Osteocyte (in vitro differentiated cells): ENCODE measurements around the gene TRIM8. TPM values are rescaled to one million over a fixed set of nuclear protein-coding genes. Genes with fewer than 3 reads are reported as not detected.
A peak's percentile ranks its signal among the peaks of the same experiment; 100 is the strongest.

Source experiments
- DNase-seq: peaks from one replicate; pipeline ENCODE4 v3.0.0; 2021; ENCODE audit warnings: mixed read lengths; ENCODE audit not compliant: unreplicated experiment; ENCODE audit errors: extremely low spot score
- H3K27ac Mint-ChIP-seq: one replicate; pipeline ENCODE4 v1.8.0; 2021; ENCODE audit warnings: mild to moderate bottlenecking, mixed read lengths; ENCODE audit not compliant: unreplicated experiment
- H3K27me3 Mint-ChIP-seq: one replicate; pipeline ENCODE4 v1.8.0; 2021; ENCODE audit warnings: mixed read lengths; ENCODE audit not compliant: unreplicated experiment
- H3K36me3 Mint-ChIP-seq: one replicate; pipeline ENCODE4 v1.8.0; 2021; ENCODE audit warnings: mixed read lengths; ENCODE audit not compliant: unreplicated experiment
- H3K4me1 Mint-ChIP-seq: one replicate; pipeline ENCODE4 v1.8.0; 2021; ENCODE audit warnings: mixed read lengths; ENCODE audit not compliant: unreplicated experiment
- H3K4me3 Mint-ChIP-seq: one replicate; pipeline ENCODE4 v1.8.0; 2021; ENCODE audit warnings: mild to moderate bottlenecking, moderate library complexity, mixed read lengths; ENCODE audit not compliant: unreplicated experiment
- H3K9me3 Mint-ChIP-seq: one replicate; pipeline ENCODE4 v1.8.0; 2021; ENCODE audit warnings: mixed read lengths; ENCODE audit not compliant: unreplicated experiment
- CTCF ChIP-seq: fragments of 200-600 bp; sonication (generic); IDR thresholded peaks from 2 replicates; pipeline ENCODE4 v1.5.0; 2021; ENCODE audit warnings: antibody characterized with exemption, mild to moderate bottlenecking, moderate library complexity
- total RNA-seq: library from RNA; stranded (reverse); gene quantifications from 2 replicates; pipeline ENCODE4 v1.2.1, GENCODE V29; 2021

TRIM8 gene
- total RNA-seq, 1 donor from 2014 or later, result 63.9 TPM

- peaks cover 7% of the 10 kb centered on the region for H3K36me3 Mint-ChIP-seq
- no peak for TF ChIP-seq CTCF
- no peaks in the 10 kb centered on the region for H3K9me3 Mint-ChIP-seq
- H3K27ac Mint-ChIP-seq, result no peak overlapping the region
- no peak overlapping the region for H3K4me3 Mint-ChIP-seq
- no peak for DNase-seq
- H3K4me1 Mint-ChIP-seq, result no peaks in the 10 kb centered on the region
- no peaks in the 10 kb centered on the region for H3K27me3 Mint-ChIP-seq
Observed at GRCh38 chr10:102614888-102615287, 29.4 kb upstream of the TRIM8 start.

GRCh38 chr10:102615361-102615760 lies 28.9 kb upstream of the TRIM8 start:
- H3K36me3 Mint-ChIP-seq, result peaks cover 7% of the 10 kb centered on the region
- no peak for DNase-seq
- H3K4me3 Mint-ChIP-seq, result no peak overlapping the region
- no peaks in the 10 kb centered on the region for H3K4me1 Mint-ChIP-seq
- no peaks in the 10 kb centered on the region for H3K27me3 Mint-ChIP-seq
- no peaks in the 10 kb centered on the region for H3K9me3 Mint-ChIP-seq
- no peak overlapping the region for H3K27ac Mint-ChIP-seq
- TF ChIP-seq CTCF, result peak; percentile 41

DNA sequence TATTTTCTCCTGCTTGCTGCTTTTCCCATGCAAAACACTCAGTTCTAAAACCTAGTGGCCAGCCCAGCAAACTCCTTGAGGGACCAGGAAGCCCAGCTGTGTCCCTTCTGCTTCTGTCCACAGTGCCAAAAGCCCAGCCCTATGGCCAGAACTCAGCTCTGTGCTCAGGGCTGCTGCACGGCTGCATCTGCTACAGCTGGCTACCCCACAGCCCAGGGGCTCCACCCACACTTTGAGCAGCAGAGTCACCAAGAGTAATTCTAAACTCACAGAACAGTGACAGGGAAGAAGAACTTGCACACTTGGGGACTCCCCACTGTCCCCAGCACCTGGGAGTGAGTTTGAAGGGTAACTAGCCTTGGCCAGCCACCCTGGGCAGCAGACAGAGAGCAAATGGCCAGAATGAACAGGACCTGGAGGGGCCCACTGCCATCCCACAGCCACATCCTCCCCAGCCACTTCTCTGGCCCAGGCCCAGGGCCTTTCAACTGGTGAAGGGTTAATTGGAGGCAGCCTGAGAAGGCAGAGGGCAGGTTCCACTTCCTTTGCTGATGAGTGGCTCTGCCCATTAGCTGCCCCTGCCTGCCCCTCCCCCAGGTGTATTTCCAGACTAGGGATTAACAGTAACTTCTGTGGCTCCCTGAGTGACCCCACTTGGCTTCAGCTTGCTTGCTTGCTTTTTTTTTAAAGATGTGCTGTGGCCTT lies 28.1 kb upstream of the TRIM8 start:
- peaks cover 7% of the 10 kb centered on the region for H3K36me3 Mint-ChIP-seq
- no peaks in the 10 kb centered on the region for H3K27me3 Mint-ChIP-seq
- no peak for TF ChIP-seq CTCF
- no peak overlapping the region for H3K4me3 Mint-ChIP-seq
- no peak overlapping the region for H3K27ac Mint-ChIP-seq
- no peaks in the 10 kb centered on the region for H3K9me3 Mint-ChIP-seq
- no peak for DNase-seq
- H3K4me1 Mint-ChIP-seq, result peaks cover 8% of the 10 kb centered on the region

GRCh38 chr10:102617041-102617440 lies 27.2 kb upstream of the TRIM8 start:
- no peak for TF ChIP-seq CTCF
- Mint-ChIP-seq H3K4me1 (peaks cover 9% of the 10 kb centered on the region), H3K9me3 (no peaks in the 10 kb centered on the region), H3K27me3 (no peaks in the 10 kb centered on the region), H3K27ac (no peak overlapping the region), H3K36me3 (peaks cover 7% of the 10 kb centered on the region), H3K4me3 (no peak overlapping the region)
- no peak for DNase-seq

DNA sequence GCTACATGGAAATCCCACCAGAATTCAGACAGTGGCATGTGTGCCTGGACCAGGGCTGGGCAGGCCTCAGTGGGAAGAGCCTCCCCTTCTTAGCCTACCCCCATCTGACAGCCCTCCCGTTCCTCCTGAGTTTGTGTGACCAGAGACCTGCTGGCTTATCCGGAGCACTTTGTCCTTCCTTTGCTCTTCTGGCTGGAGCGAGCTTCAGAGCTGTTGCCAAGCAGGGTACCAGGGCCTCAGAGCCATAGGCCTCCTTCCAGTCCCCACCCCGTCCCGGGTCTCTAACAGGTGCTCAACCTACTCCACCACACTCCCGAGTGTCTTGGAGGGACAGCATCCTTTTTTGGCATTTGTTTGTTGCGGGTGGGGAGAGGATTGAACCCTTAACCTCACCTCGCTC lies 26.5 kb upstream of the TRIM8 start:
- H3K4me3 Mint-ChIP-seq, result no peak overlapping the region
- no peaks in the 10 kb centered on the region for H3K9me3 Mint-ChIP-seq
- peaks cover 7% of the 10 kb centered on the region for H3K36me3 Mint-ChIP-seq
- H3K27ac Mint-ChIP-seq, result no peak overlapping the region
- no peak for DNase-seq
- TF ChIP-seq CTCF, result no peak
- H3K4me1 Mint-ChIP-seq, result peaks cover 9% of the 10 kb centered on the region
- H3K27me3 Mint-ChIP-seq, result no peaks in the 10 kb centered on the region
